GM06990 (cell line): ENCODE measurements around the gene NRM.
A peak's percentile ranks its signal among the peaks of the same experiment; 100 is the strongest.

Experiments
- DNase-seq: peaks from one replicate; pipeline ENCODE4 v3.0.0-alpha.2; 2011; ENCODE audit not compliant: insufficient read length; ENCODE audit errors: extremely low read depth
- H3K27me3 ChIP-seq: replicated peaks from 2 replicates; pipeline ENCODE4 v1.6.0; 2011; ENCODE audit warnings: low read length; ENCODE audit not compliant: control insufficient read depth, insufficient read depth
- H3K36me3 ChIP-seq: 2 replicates; pipeline ENCODE4 v1.5.1; 2011; ENCODE audit warnings: low read length; ENCODE audit not compliant: control insufficient read depth, insufficient read depth
- H3K4me3 ChIP-seq: replicated peaks from 2 replicates; pipeline ENCODE4 v1.5.1; 2011; ENCODE audit warnings: low read depth, mild to moderate bottlenecking, control low read depth, low read length
- TF ChIP-seq, protein P1 (sequence below): IDR thresholded peaks from 2 replicates; pipeline ENCODE4 v1.5.1; 2011; ENCODE audit warnings: low read length, control low read depth, mild to moderate bottlenecking, inconsistent platforms; ENCODE audit not compliant: insufficient read depth, poor library complexity, severe bottlenecking

The NRM gene

DNA sequence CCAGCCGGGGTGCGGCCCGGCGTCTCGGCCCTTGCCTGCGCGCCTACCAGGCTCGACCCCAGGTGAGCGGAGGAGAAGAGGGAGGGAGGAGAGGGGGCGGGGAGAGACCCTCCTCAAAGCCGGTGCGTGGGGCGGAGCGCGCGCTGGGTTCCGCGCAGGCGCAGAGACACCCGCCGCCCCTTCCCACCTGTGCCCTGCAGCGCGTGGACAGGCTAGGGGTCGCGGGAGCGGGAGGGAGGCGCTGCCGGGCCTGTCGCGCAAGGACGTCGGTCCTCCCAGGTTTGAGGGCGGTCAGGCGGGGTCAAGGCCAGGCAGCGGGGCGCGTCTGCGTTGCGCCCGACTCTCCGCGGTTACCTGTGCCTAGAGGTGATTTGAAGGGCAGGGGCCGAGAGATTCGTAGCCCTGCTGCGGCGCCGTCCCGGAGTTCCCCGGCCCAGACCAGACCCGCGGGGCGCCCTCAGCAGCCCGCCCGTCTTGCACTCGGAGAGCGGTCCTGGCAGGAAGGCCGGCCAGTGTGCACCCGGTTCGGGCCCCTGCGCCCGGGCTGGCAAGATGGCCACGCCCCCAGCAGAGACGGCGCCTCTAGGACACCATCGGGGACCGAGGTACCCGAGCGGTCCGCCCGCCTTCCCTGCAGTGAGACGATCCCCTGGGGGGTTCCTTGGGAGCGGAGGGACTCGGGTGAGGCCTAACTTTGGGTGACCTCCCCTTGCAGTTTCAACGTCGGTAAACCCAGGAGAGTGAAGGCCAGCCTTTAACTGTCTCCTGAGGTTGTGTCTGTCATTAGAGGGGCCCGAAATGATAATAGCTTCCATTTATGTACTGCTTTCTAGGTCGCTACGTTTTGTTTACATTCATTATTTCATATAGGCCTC is 43.3 kb downstream of the NRM start:
- Histone ChIP-seq H3K27me3 (no peaks in the 10 kb centered on the region), H3K36me3 (peaks cover 14% of the 10 kb centered on the region), H3K4me3 (peak overlapping the region; percentile 95)
- TF ChIP-seq, protein P1, sequence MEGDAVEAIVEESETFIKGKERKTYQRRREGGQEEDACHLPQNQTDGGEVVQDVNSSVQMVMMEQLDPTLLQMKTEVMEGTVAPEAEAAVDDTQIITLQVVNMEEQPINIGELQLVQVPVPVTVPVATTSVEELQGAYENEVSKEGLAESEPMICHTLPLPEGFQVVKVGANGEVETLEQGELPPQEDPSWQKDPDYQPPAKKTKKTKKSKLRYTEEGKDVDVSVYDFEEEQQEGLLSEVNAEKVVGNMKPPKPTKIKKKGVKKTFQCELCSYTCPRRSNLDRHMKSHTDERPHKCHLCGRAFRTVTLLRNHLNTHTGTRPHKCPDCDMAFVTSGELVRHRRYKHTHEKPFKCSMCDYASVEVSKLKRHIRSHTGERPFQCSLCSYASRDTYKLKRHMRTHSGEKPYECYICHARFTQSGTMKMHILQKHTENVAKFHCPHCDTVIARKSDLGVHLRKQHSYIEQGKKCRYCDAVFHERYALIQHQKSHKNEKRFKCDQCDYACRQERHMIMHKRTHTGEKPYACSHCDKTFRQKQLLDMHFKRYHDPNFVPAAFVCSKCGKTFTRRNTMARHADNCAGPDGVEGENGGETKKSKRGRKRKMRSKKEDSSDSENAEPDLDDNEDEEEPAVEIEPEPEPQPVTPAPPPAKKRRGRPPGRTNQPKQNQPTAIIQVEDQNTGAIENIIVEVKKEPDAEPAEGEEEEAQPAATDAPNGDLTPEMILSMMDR: no peak
- peak; percentile 85 for DNase-seq

DNA sequence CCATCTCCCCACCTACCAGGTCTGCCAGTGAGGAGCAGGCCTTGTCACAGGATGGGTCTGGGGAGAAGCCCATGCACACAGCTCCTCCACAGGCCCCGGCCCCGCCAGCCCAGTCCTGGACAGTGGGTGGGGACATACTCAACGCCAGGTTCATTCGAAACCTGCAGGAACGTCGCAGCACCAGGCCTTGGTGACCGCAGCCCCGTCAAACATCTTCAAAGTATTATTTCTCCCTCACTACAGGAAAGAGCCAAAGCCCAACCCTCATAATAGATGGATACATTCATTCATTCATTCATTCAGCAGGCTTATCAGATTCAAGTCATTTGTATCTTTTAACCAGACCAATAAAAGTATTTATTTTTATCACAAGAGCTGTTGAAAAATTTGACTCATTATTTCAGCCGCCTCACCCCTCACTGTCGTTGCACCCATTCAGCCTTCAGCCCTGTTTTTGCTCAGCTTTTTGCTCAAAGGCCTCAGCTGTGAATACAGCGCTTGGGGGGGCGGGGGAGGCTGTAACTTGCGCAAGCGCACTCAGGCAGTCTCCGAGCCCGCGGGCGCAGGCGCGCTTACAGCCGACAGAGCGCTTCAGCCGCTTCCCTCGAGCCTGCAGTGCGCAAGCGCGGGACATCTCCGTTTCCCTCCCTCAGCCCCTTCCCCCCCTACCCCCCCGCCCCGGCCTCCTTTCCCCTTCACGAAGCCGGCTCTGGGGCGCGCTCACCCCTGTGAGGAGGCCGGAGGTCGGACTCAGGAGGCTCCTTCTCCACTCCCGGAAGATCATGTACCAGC is 44.1 kb downstream of the NRM start, which contains the start of gene C6orf136:
TSS of gene C6orf136 (plus strand) at position 684 of the 792 bp plus-strand sequence. CDS start at position 783, 99 bp downstream.
- peak within 1 kb of the TSS; percentile 95 for H3K4me3 ChIP-seq
- DNase-seq: peak; percentile 92
- H3K36me3 ChIP-seq: peaks cover 12% of the 10 kb centered on the region
- no peaks in the 10 kb centered on the region for H3K27me3 ChIP-seq
- TF ChIP-seq, protein P1: no peak

DNA sequence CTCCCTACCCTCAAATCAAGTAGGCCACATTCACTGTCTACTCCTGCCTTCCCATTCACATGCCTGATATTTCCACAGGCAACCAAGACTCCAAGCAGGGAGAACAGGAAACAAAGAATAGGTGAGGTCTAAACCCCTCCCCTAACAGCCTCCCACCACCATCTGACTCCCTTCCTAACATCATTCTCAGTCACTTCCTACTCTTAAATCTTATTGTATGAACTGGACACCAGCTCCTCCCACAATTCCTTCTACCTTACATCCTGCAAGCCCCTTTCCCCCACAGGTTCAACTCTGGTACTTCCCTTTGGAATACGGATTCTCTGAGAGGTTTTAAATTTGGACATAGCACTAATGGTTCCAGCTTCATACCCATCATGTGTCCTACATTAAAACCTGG is 44.8 kb downstream of the NRM start:
- Histone ChIP-seq H3K27me3 (no peaks in the 10 kb centered on the region), H3K4me3 (no peak overlapping the region), H3K36me3 (peaks cover 11% of the 10 kb centered on the region)
- TF ChIP-seq, protein P1: no peak
- DNase-seq: no peak

DNA sequence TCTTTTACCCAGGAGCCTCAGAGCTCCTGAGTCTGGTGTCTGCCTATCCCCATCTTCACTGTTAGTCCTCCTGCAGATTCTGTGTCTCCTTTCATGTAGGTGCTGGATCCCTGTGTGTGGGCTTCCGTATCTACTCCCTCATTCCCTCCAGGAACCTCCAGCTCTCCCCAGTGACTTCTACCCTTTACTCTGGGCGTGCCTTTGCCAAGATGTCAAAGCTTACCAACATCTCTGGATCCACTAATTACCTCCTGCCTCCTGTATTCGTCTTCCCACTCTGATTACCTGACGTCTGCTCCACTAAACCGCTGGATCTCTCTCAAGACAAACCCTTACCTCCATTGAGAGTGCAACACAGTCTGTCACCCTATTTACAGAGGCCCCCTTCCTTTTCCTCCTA is 46.0 kb downstream of the NRM start:
- Histone ChIP-seq H3K4me3 (no peak overlapping the region), H3K36me3 (peaks cover 11% of the 10 kb centered on the region)

DNA sequence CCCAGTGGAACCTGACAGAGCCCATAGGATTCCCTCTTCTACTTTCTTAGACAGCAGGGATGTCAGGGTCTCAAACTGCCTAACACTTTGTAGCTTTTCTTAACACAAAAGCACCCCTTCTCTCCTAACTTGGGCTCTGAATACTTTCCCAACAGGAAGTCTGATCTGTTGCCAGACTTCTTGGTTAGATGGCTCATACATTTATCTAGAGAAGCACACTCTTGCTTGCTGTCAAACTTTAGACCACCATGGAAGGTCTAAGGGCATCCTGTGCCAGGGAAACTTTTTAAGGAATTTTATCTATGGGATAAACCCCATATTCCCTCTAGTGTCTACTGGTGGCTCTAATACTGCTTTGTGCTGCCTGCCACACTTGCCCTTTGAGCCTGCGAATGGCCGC is 47.1 kb downstream of the NRM start:
- H3K4me3 ChIP-seq: no peak overlapping the region
- TF ChIP-seq, protein P1: no peak
- DNase-seq: no peak
- H3K36me3 ChIP-seq: peaks cover 11% of the 10 kb centered on the region
- H3K27me3 ChIP-seq: no peaks in the 10 kb centered on the region

More for the DNA sequence above, 46.0 kb downstream of the NRM start:
- TF ChIP-seq, protein P1: no peak
- no peak for DNase-seq
- H3K27me3 ChIP-seq: no peaks in the 10 kb centered on the region
